ENCODE data around the gene FTO.
A peak's percentile ranks its signal among the peaks of the same experiment; 100 is the strongest.

The FTO gene

GRCh38 chr16:53745086-53745485, 41.1 kb downstream of the FTO start:
- TF ChIP-seq CTCF (conservative IDR thresholded peaks at IDR 0.05; ENCODE audit: low read depth, low read length): no peak
- DNase-seq (ENCODE audit: low read depth): no peak
- H3K4me3 ChIP-seq (ENCODE audit: low read depth, low read length): no peak overlapping the region

GRCh38 chr16:53745753-53746266, 41.9 kb downstream of the FTO start:
- DNase-seq (ENCODE audit: low read depth): no peak
- H3K4me3 ChIP-seq (ENCODE audit: low read depth, low read length): no peak overlapping the region
- peak; percentile 29 for TF ChIP-seq CTCF (conservative IDR thresholded peaks at IDR 0.05; ENCODE audit: low read depth, low read length)

GRCh38 chr16:53752560-53752959, 48.6 kb downstream of the FTO start:
- DNase-seq (ENCODE audit: low read depth): no peak
- H3K4me3 ChIP-seq (ENCODE audit: low read depth, low read length): no peak overlapping the region
- TF ChIP-seq CTCF (conservative IDR thresholded peaks at IDR 0.05; ENCODE audit: low read depth, low read length): no peak

GRCh38 chr16:53753431-53753830, 49.5 kb downstream of the FTO start:
- H3K4me3 ChIP-seq (ENCODE audit: low read depth, low read length): no peak overlapping the region
- no peak for DNase-seq (ENCODE audit: low read depth)
- no peak for TF ChIP-seq CTCF (conservative IDR thresholded peaks at IDR 0.05; ENCODE audit: low read depth, low read length)

GRCh38 chr16:53755026-53755910, 51.3 kb downstream of the FTO start:
- peak; percentile 71 for DNase-seq (ENCODE audit: low read depth)
- no peak overlapping the region for H3K4me3 ChIP-seq (ENCODE audit: low read depth, low read length)
- peak; percentile 9 for TF ChIP-seq CTCF (conservative IDR thresholded peaks at IDR 0.05; ENCODE audit: low read depth, low read length)

- no peak for TF ChIP-seq CTCF (conservative IDR thresholded peaks at IDR 0.05; ENCODE audit: low read depth, low read length)
- no peak overlapping the region for H3K4me3 ChIP-seq (ENCODE audit: low read depth, low read length)
- DNase-seq (ENCODE audit: low read depth): peak; percentile 46
Observed at GRCh38 chr16:53756275-53756996, 52.5 kb downstream of the FTO start.
